ENCODE results near the gene SNX32.

The SNX32 gene

GRCh38 chr11:65849366-65849765 lies 15.6 kb downstream of the SNX32 start:
- peaks cover 30% of the 10 kb centered on the region for H3K79me2 ChIP-seq (ENCODE audit: insufficient read depth, low read length)
- H2AFZ ChIP-seq (ENCODE audit: low read length), result no peak overlapping the region
- peaks cover 3% of the 10 kb centered on the region for H3K4me1 ChIP-seq (ENCODE audit: insufficient read depth, low read length, poor library complexity, severe bottlenecking)
- peaks cover 34% of the 10 kb centered on the region for H4K20me1 ChIP-seq (ENCODE audit: insufficient read depth, low read length, poor library complexity, severe bottlenecking)
- H3K9me2 ChIP-seq (replicated peaks; ENCODE audit: low read depth, low read length), result no peaks in the 10 kb centered on the region
- H3K27me3 ChIP-seq (ENCODE audit: insufficient read depth, low read length, poor library complexity, severe bottlenecking), result no peaks in the 10 kb centered on the region
- peaks cover 5% of the 10 kb centered on the region; the same call in 1 of the 2 replicates for H3K9me3 ChIP-seq (ENCODE audit: insufficient read depth, low read depth, low read length)
- no peaks in the 10 kb centered on the region for H3F3A ChIP-seq (ENCODE audit: low read depth)
- H3K4me3 ChIP-seq (ENCODE audit: low read length, poor library complexity, severe bottlenecking), result no peak overlapping the region
- no peak overlapping the region for H3K4me2 ChIP-seq (ENCODE audit: low read depth, low read length, poor library complexity, severe bottlenecking)
- no peak overlapping the region for H3K9ac ChIP-seq (ENCODE audit: low read depth, low read length, poor library complexity, severe bottlenecking)
- TF ChIP-seq EZH2phosphoT487 (IDR thresholded peaks at IDR 0.05; ENCODE audit: borderline replicate concordance) (no peak), CTCF (conservative IDR thresholded peaks at IDR 0.05; ENCODE audit: low read length) (no peak)
- peaks cover 38% of the 10 kb centered on the region; the same call in 1 of the 2 replicates for H3K36me3 ChIP-seq (ENCODE audit: insufficient read depth, low read length)

- Histone ChIP-seq H3K36me3 (ENCODE audit: insufficient read depth, low read length) (peaks cover 42% of the 10 kb centered on the region; the same call in 1 of the 2 replicates), H4K20me1 (ENCODE audit: insufficient read depth, low read length, poor library complexity, severe bottlenecking) (peaks cover 38% of the 10 kb centered on the region), H3K9me3 (ENCODE audit: insufficient read depth, low read depth, low read length) (peaks cover 5% of the 10 kb centered on the region; the same call in 1 of the 2 replicates), H3K27me3 (ENCODE audit: insufficient read depth, low read length, poor library complexity, severe bottlenecking) (no peaks in the 10 kb centered on the region), H3K4me1 (ENCODE audit: insufficient read depth, low read length, poor library complexity, severe bottlenecking) (peaks cover 6% of the 10 kb centered on the region), H3K4me3 (ENCODE audit: low read length, poor library complexity, severe bottlenecking) (no peak overlapping the region), H2AFZ (ENCODE audit: low read length) (no peak overlapping the region), H3K9me2 (replicated peaks; ENCODE audit: low read depth, low read length) (no peaks in the 10 kb centered on the region), H3K4me2 (ENCODE audit: low read depth, low read length, poor library complexity, severe bottlenecking) (no peak overlapping the region), H3K79me2 (ENCODE audit: insufficient read depth, low read length) (peaks cover 35% of the 10 kb centered on the region), H3K9ac (ENCODE audit: low read depth, low read length, poor library complexity, severe bottlenecking) (no peak overlapping the region), H3F3A (ENCODE audit: low read depth) (no peaks in the 10 kb centered on the region)
- TF ChIP-seq EZH2phosphoT487 (IDR thresholded peaks at IDR 0.05; ENCODE audit: borderline replicate concordance) (no peak), CTCF (conservative IDR thresholded peaks at IDR 0.05; ENCODE audit: low read length) (no peak)
Measured at GRCh38 chr11:65849771-65850216, 16.0 kb downstream of the SNX32 start.

GRCh38 chr11:65850217-65851082 lies 16.7 kb downstream of the SNX32 start:
- Histone ChIP-seq H4K20me1 (ENCODE audit: insufficient read depth, low read length, poor library complexity, severe bottlenecking) (peaks cover 45% of the 10 kb centered on the region), H3K79me2 (ENCODE audit: insufficient read depth, low read length) (peaks cover 41% of the 10 kb centered on the region), H3K9ac (ENCODE audit: low read depth, low read length, poor library complexity, severe bottlenecking) (no peak overlapping the region), H3K27me3 (ENCODE audit: insufficient read depth, low read length, poor library complexity, severe bottlenecking) (no peaks in the 10 kb centered on the region), H3K4me3 (ENCODE audit: low read length, poor library complexity, severe bottlenecking) (no peak overlapping the region), H2AFZ (ENCODE audit: low read length) (no peak overlapping the region), H3K9me2 (replicated peaks; ENCODE audit: low read depth, low read length) (no peaks in the 10 kb centered on the region), H3K9me3 (ENCODE audit: insufficient read depth, low read depth, low read length) (peaks cover 5% of the 10 kb centered on the region; the same call in 1 of the 2 replicates), H3F3A (ENCODE audit: low read depth) (no peaks in the 10 kb centered on the region), H3K36me3 (ENCODE audit: insufficient read depth, low read length) (peaks cover 49% of the 10 kb centered on the region; the same call in 1 of the 2 replicates), H3K4me2 (ENCODE audit: low read depth, low read length, poor library complexity, severe bottlenecking) (no peak overlapping the region), H3K4me1 (ENCODE audit: insufficient read depth, low read length, poor library complexity, severe bottlenecking) (peaks cover 10% of the 10 kb centered on the region)
- TF ChIP-seq CTCF (conservative IDR thresholded peaks at IDR 0.05; ENCODE audit: low read length), result no peak
